Measurements from ENCODE around the gene PFDN6.
"Not testable (repeated sequence)": the region's sequence is repeated elsewhere in the genome, so short reads cannot be mapped to it uniquely, and the experiment has no call there.

Gene PFDN6

DNA sequence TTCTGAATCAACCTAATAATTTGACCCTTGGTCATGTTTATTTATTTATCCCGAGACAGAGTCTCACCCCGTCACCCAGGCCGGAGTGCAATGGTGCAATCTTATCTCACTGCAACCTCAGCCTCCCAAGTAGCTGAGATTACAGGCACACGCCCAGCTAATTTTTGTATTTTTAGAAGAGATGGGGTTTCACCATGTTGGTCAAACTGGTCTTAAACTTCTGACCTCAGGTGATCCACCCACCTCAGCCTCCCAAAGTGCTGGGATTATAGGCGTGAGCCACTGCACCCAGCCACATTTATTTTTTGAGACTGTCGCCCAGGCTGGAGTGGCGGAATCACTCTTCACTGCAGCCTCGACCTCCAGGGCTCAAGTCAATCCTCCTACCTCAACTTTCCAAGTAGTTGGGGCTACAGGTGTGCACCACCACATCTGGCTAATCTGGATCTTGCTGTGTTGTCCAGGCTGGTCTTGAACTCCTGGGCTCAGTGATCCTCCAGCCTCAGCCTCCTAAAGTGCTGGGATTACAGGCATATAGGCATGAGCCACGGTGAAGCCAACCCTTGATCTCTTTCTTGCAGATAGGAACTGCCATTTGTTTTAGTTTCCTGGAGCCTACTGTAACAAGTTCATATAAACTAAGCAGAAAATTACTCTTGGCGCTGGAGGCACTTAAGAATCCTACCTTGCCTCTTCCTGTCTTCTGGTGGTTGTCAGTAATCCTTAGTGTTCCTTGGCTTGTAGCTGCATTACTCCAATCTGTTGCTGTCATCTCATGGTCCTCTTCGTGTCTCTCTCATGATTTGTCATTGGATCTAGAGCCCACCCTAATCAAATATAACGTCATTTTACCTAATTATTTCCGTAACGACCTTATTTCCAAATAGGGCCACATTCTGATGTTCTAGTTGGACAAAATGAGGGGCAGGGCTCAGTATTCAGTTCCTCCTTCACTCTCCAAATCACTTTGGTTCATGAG, 15.2 kb upstream of the PFDN6 start:
- no peak for DNase-seq

- not testable (repeated sequence) for DNase-seq
Measured at GRCh38 chr6:33275795-33276580, 13.4 kb upstream of the PFDN6 start.

DNA sequence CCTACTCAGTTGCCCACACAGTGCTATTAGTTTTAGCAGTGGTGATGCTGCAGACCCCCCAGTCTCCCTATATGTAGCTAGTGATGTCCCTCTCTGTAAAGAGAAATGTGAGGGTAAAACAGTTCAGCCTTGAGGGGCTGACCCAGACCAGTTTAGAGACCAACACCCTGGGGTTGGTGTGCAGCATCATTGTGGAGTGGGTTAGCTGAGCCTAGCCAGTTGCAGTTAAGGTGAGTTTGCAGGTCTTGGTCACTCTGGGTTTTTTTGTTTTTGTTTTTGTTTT, 12.9 kb upstream of the PFDN6 start:
- DNase-seq, result no peak

DNA sequence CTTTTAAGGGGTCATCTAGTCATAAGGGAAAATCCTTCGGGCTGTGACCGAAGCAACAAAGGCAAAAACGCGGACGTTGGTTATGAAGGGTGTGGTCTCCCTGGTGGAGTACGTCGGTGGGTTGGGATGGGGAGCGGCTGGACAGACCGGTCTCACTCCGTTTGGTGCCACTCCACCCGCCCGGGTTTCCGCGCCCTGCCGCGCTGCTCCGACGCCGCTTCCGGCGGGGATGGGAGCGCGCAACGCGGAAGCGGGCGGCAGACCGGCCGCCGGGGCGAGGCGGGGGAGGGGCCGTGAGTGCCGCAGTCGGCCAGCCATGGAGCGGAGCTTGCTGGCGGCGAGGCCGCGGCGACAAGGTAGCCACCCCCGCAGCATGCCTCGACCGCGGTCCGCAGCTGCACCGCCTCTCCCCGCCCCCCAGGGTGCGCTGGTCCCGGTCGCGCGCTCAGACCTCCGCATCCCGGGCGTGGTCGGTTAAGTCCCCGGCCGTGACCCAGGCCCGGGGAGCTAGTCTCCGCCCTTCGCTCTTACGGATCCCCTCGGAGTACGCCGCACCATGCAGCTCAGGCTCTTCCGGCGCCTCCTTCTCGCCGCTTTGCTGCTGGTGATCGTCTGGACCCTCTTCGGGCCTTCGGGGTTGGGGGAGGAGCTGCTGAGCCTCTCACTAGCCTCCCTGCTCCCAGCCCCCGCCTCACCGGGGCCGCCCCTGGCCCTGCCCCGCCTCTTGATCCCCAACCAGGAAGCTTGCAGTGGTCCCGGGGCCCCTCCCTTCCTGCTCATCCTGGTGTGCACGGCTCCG, 12.3 kb upstream of the PFDN6 start, which contains the start of gene B3GALT4:
Gene B3GALT4 (plus strand): TSS at position 260 of the 799 bp plus-strand sequence. CDS start 297 bp downstream, at position 557.
- peak; percentile 67 for DNase-seq

- no peak for DNase-seq
Measured at GRCh38 chr6:33277663-33278391, 11.6 kb upstream of the PFDN6 start.

DNA sequence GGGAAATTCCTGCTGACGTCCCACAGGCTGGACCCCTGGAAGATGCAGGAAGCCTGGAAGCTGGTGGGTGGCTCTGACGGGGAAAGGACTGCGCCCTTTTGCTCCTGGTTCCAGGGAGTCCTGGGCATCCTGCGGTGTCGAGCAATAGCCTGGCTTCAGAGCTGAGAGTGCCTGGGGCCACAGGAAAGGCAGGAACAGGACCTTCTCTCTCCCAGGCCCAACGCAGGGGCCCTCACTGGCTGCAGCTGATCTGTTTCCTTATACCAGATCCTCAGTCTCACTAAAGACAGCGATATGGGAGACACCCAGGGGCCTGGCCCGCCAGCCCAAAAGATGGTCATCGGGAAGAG, 11.0 kb upstream of the PFDN6 start:
- DNase-seq, result no peak

DNA sequence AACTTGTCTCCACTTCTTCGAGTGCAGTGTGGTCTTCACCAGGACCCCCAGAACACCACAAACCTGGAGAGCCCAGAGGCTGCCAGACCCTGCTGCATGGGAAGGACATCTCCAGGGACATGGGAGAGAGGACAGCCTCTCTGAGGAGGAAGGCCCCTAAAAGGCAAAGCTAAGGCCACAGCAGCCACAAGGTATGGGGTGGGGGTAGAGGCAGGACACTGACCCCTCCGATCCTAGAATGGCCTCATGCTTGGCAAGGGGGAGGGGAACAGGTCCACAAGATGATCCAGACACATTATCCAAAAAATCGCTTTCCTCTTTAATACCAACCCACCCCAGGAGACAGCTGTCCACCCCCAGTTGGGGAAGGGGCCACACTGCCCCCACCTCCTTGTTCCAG, 10.6 kb upstream of the PFDN6 start:
- DNase-seq, result no peak

- DNase-seq, result no peak
Measured at GRCh38 chr6:33279257-33279695, 10.1 kb upstream of the PFDN6 start.

- DNase-seq, result no peak
Measured at GRCh38 chr6:33279971-33280511, 9.4 kb upstream of the PFDN6 start.

DNA sequence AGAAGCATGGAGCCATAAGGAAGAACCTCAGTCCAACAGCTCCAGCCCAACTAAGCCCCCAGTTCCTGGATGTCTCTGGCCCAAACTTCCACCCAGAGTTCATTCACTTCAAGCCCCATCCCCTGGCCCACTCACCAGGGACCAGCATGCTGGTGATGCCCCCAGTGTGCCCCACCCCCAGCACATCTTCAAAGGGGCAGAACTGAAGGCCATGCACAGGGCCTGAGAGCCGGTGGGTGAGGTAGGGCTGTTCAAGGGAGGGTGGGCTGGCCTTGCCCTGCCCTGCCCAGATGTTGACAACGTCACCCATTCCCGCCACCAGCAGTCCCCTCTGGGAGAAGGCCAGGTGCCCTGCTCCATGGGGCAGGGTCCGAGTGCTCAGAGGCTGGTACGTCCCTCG, 8.9 kb upstream of the PFDN6 start:
- no peak for DNase-seq

DNA sequence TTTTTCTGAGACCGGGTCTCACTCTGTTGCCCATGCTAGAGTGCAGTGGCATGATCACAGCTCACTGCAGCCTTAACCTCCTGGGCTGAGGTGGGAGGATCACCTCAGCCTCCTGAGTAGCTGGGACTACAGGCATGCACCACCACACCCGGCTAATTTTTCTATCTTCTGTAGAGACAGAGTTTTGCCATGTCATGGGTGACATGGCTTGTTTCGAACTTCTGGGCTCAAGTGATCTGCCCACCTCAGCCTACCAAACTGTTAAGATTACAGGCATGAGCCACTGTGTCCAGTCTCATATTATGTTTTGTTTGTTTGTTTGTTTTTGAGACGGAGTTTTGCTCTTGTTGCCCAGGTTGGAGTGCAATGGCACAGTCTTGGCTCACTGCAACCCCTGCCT, 4.2 kb upstream of the PFDN6 start:
- DNase-seq, result not testable (repeated sequence)

- no peak for DNase-seq
Measured at GRCh38 chr6:33286946-33287914, 2.2 kb upstream of the PFDN6 start.

- no peak for DNase-seq
Measured at GRCh38 chr6:33288141-33288920, 1.1 kb upstream of the PFDN6 start.

DNA sequence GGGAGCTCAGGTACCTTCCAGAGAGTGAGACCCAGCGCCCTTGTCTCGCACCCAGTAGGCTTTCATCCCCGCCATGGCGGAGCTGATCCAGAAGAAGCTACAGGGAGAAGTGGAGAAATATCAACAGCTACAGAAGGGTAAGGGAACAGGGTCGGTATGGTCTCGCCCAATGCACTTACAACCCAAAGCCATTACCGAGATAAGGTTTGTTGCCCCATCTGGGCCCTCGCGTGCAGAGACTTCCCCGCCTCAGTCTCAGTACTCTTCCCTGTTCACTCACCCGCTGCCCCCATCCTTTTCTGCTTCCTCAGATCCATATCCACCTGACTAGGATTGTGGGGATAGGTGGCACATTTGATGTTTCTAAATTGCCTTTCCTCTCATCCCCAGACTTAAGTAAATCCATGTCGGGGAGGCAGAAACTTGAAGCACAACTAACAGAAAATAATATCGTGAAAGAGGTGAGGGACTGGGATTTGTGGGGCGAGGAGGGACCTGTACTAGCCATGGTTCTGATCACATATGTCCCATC, 449 bp downstream of the PFDN6 start:
- no peak for DNase-seq

- DNase-seq, result no peak
Measured at GRCh38 chr6:33290459-33290858, 1.1 kb downstream of the PFDN6 start.

GRCh38 chr6:33292996-33293682, 3.7 kb downstream of the PFDN6 start:
- no peak for DNase-seq

- no peak for DNase-seq
Measured at GRCh38 chr6:33294086-33294823, 4.9 kb downstream of the PFDN6 start.

GRCh38 chr6:33295621-33296369, 6.4 kb downstream of the PFDN6 start:
- DNase-seq, result no peak
